GM21723 (cell line): ENCODE measurements around the gene EIF2B5.

Experiments used
- ATAC-seq: cut with Tn5 transposase; IDR thresholded peaks from one replicate; pipeline ENCODE4 v1.9.1; 2021; ENCODE audit warnings: mild to moderate bottlenecking, moderate library complexity; ENCODE audit not compliant: unreplicated experiment

Gene EIF2B5

GRCh38 chr3:184192889-184193288 lies 57.7 kb downstream of the EIF2B5 start:
- no peak for ATAC-seq

GRCh38 chr3:184193991-184194539 lies 58.9 kb downstream of the EIF2B5 start:
- ATAC-seq = no peak
